K562 (cell line): Measurements from ENCODE around the gene LIMD2. TPM values are rescaled to one million over a fixed set of nuclear protein-coding genes. Genes with fewer than 3 reads are reported as not detected.

Experiments used
- ATAC-seq: fragments of 200-7000 bp; cut with Tn5 transposase; 3 replicates; pipeline ENCODE4 v1.9.1; 2020; ENCODE audit warnings: moderate library complexity
- BruUV-seq: library from RNA; stranded (reverse); fragments of 400-500 nt; replicated peaks from 2 replicates; lab custom pipeline; 2021; lab: Mats Ljungman, UMichigan
- CTCF ChIA-PET: fragments of 300-600 bp; formaldehyde crosslinking; extraction: SDS; loops from one replicate; lab custom pipeline; 2021; ENCODE audit warnings: low intra/inter-chr PET ratio; lab: Yijun Ruan, JAX
- POLR2A ChIA-PET: fragments of 300-600, 350-650 bp; sonication (Branson Sonifier 250); formaldehyde crosslinking; extraction: SDS; loops from one replicate; lab custom pipeline; 2021; ENCODE audit warnings: antibody characterized with exemption, inconsistent platforms; lab: Yijun Ruan, JAX
- DNase-seq, 4 experiments: peaks; one replicate each; pipeline versions ENCODE4 v3.0.0 to v3.0.0-alpha.2; 2011 to 2018; ENCODE audit warnings: low spot score in 3 of 4, mixed read lengths in 3 of 4; ENCODE audit errors: extremely low read depth in 1 of 4
- FAIRE-seq: peaks from 2 replicates; lab custom pipeline; 2011; peaks lifted over from hg19 to GRCh38; lab: Jason Lieb, UNC
- H2AFZ ChIP-seq: 2 replicates; pipeline ENCODE4 v1.6.0; 2011; ENCODE audit warnings: low read depth, low read length, control low read depth, inconsistent platforms
- H3K27ac ChIP-seq: fragments of 200-600 bp; 3 replicates; pipeline ENCODE4 v1.8.0; 2011; ENCODE audit warnings: low read depth, mild to moderate bottlenecking, control low read depth, inconsistent platforms, low read length, moderate library complexity, mixed read lengths; ENCODE audit errors: extremely low read depth
- H3K27me3 ChIP-seq, 2 experiments: fragments of 300-600 bp in 1 of 2; 2 replicates in 1 of 2; 3 replicates in 1 of 2; pipeline versions ENCODE4 v1.6.0 to v1.8.0; 2011; ENCODE audit warnings: inconsistent platforms in 2 of 2, low read length in 2 of 2, mild to moderate bottlenecking in 1 of 2, mixed read lengths in 1 of 2, moderate library complexity in 1 of 2; ENCODE audit not compliant: control insufficient read depth in 2 of 2, insufficient read depth in 2 of 2
- H3K36me3 ChIP-seq: fragments of 300-600 bp; 3 replicates; pipeline ENCODE4 v1.8.0; 2011; ENCODE audit warnings: mild to moderate bottlenecking, low read length, inconsistent platforms; ENCODE audit not compliant: control insufficient read depth, insufficient read depth
- H3K4me1 ChIP-seq, 2 experiments: fragments of 200-600 bp in 1 of 2; replicated peaks in 1 of 2; 2 replicates in 1 of 2; 3 replicates in 1 of 2; pipeline versions ENCODE4 v1.5.1 to v1.8.0; 2011; ENCODE audit warnings: inconsistent platforms in 2 of 2, low read length in 2 of 2, mild to moderate bottlenecking in 1 of 2, mixed read lengths in 1 of 2, moderate library complexity in 1 of 2; ENCODE audit not compliant: control insufficient read depth in 2 of 2, insufficient read depth in 2 of 2
- H3K4me2 ChIP-seq: 2 replicates; pipeline ENCODE4 v1.6.1; 2011; ENCODE audit warnings: low read length, control low read depth, inconsistent platforms, mixed read lengths; ENCODE audit not compliant: insufficient read depth
- H3K4me3 ChIP-seq: fragments of 200-600 bp; sonication (generic), shearing (Covaris generic); 2 replicates; pipeline ENCODE4 v1.5.1; 2016; ENCODE audit warnings: control low read depth, inconsistent platforms
- H3K79me2 ChIP-seq: fragments of 200-600 bp; 3 replicates; pipeline ENCODE4 v1.8.0; 2011; ENCODE audit warnings: low read length, inconsistent platforms; ENCODE audit not compliant: control insufficient read depth, insufficient read depth
- H3K9ac ChIP-seq, 2 experiments: 2 replicates each; pipeline versions ENCODE4 v1.6.0 to v1.6.1; 2011; ENCODE audit warnings: low read depth in 2 of 2, low read length in 2 of 2, control low read depth in 1 of 2, inconsistent platforms in 1 of 2, mild to moderate bottlenecking in 1 of 2, mixed read lengths in 1 of 2; ENCODE audit not compliant: insufficient read depth in 1 of 2
- H3K9me1 ChIP-seq: one replicate; pipeline ENCODE4 v1.6.0; 2011; ENCODE audit warnings: inconsistent platforms, mild to moderate bottlenecking, low read length, moderate library complexity; ENCODE audit not compliant: control insufficient read depth, insufficient read depth
- H3K9me3 ChIP-seq: replicated peaks from 2 replicates; pipeline ENCODE4 v1.5.1; 2011; ENCODE audit warnings: low read depth, low read length, inconsistent platforms; ENCODE audit not compliant: control insufficient read depth, insufficient read depth
- H4K20me1 ChIP-seq: replicated peaks from 2 replicates; pipeline ENCODE4 v1.6.1; 2011; ENCODE audit warnings: low read length, inconsistent platforms, mixed read lengths; ENCODE audit not compliant: control insufficient read depth, insufficient read depth
- CHD1 ChIP-seq: fragments of 200-600 bp; sonication (generic); IDR thresholded peaks from one replicate; pipeline ENCODE4 v1.6.1; 2012; ENCODE audit warnings: mild to moderate bottlenecking, moderate library complexity, low read length, inconsistent platforms
- HNRNPK ChIP-seq: fragments of 200-400 bp; formaldehyde crosslinking; IDR thresholded peaks from one replicate; pipeline ENCODE4 v1.6.1; 2018; ENCODE audit warnings: mild to moderate bottlenecking, low read depth, low read length; ENCODE audit not compliant: poor library complexity, severe bottlenecking
- KAT2B ChIP-seq: IDR thresholded peaks from one replicate; pipeline ENCODE4 v1.6.1; 2012; ENCODE audit warnings: low read depth, mild to moderate bottlenecking, control low read depth, inconsistent platforms, low read length, moderate library complexity
- L3MBTL2 ChIP-seq: fragments of 450-650 bp; IDR thresholded peaks from 2 replicates; pipeline ENCODE4 v1.6.1; 2016; ENCODE audit warnings: mild to moderate bottlenecking, moderate library complexity
- MED1 ChIP-seq: sonication (generic); formaldehyde crosslinking; IDR thresholded peaks from 2 replicates; pipeline ENCODE4 v1.8.1; 2023; ENCODE audit warnings: missing genetic modification reagents, borderline replicate concordance
- TRIM24 ChIP-seq, 2 experiments: fragments of 450-650 bp; IDR thresholded peaks; 2 replicates each; pipeline ENCODE4 v1.6.1; 2016
- ZBTB8A ChIP-seq: fragments of 450-650 bp; IDR thresholded peaks from 2 replicates; pipeline ENCODE4 v1.6.1; 2018; ENCODE audit warnings: mild to moderate bottlenecking, moderate library complexity; ENCODE audit not compliant: partially characterized antibody
- ZFPM2 ChIP-seq: fragments of 250-450 bp; sonication (Bioruptor Pico); IDR thresholded peaks from 2 replicates; pipeline ENCODE4 v1.5.1; 2022; ENCODE audit warnings: mild to moderate bottlenecking
- ZNF146 ChIP-seq: IDR thresholded peaks from one replicate; pipeline ENCODE4 v1.6.1; 2018; ENCODE audit warnings: missing compliant biosample characterization; ENCODE audit not compliant: unreplicated experiment
- WGBS: fragments of 100-300 bp; shearing (Covaris generic); methylation state at CpG from one replicate; pipeline ENCODE4 v1.1.6; 2016; ENCODE audit warnings: low coverage, mixed read lengths; ENCODE audit not compliant: insufficient coverage; ENCODE audit errors: missing lambda C conversion rate; 5-methylcytosine and 5-hydroxymethylcytosine counted together
- in situ Hi-C: fragments of 300-500 bp; cut with MboI; formaldehyde crosslinking; loops from 4 replicates; pipeline ENCODE4 v1.15.0; 2018; ENCODE audit warnings: inconsistent platforms, mixed read lengths
- intact Hi-C: fragments of 100-400 bp; cut with micrococcal nuclease; formaldehyde crosslinking; loops from 2 replicates; pipeline ENCODE4 v1.14.2; 2022
- polyA plus RNA-seq, 8 experiments: library from polyadenylated mRNA; depleted of rRNA in 4 of 8; stranded (reverse) in 5 of 8; unstranded in 3 of 8; fragments of >200 nt; fragmentation: Nextera tagmentation in 2 of 8; fragmentation: Illumina TruSeq in 1 of 8; extraction: Ambion mirVana in 2 of 8; extraction: Trizol in 1 of 8; gene quantifications; 2 replicates each; pipeline versions ENCODE4 v1.2.1 to v1.2.3, GENCODE V29; 2011 to 2014; ENCODE audit warnings: inconsistent platforms in 1 of 8, missing spikeins in 1 of 8
- total RNA-seq, 7 experiments: library from RNA; depleted of rRNA in 6 of 7; stranded (reverse); fragments of >200 nt in 6 of 7; fragmentation: Illumina TruSeq in 2 of 7; extraction: Trizol in 2 of 7; gene quantifications; 2 replicates each; pipeline versions ENCODE4 v1.2.1 to v1.2.3, GENCODE V29; 2011 to 2021; ENCODE audit warnings: low replicate concordance in 1 of 7
- TF ChIP-seq, protein P1 (sequence below): IDR thresholded peaks from 3 replicates; pipeline ENCODE4 v1.6.1; 2011; ENCODE audit warnings: borderline replicate concordance, mild to moderate bottlenecking; ENCODE audit not compliant: insufficient read length, insufficient read depth
- TF ChIP-seq, protein P2 (sequence below): fragments of 450-650 bp; formaldehyde crosslinking; IDR thresholded peaks from 2 replicates; pipeline ENCODE4 v1.4.0; 2020; ENCODE audit warnings: mild to moderate bottlenecking
- TF ChIP-seq, protein P3 (sequence below): fragments of 450-650 bp; IDR thresholded peaks from 2 replicates; pipeline ENCODE4 v1.6.1; 2018; ENCODE audit warnings: mild to moderate bottlenecking, low read depth; ENCODE audit not compliant: partially characterized antibody

Gene LIMD2
- total and polyA plus RNA-seq, 9 of the 15 experiments (the other 6 are each of a cell fraction or from before 2014, with no cell fraction given): 0.07 to 11.2 (median 2.8) TPM

DNA sequence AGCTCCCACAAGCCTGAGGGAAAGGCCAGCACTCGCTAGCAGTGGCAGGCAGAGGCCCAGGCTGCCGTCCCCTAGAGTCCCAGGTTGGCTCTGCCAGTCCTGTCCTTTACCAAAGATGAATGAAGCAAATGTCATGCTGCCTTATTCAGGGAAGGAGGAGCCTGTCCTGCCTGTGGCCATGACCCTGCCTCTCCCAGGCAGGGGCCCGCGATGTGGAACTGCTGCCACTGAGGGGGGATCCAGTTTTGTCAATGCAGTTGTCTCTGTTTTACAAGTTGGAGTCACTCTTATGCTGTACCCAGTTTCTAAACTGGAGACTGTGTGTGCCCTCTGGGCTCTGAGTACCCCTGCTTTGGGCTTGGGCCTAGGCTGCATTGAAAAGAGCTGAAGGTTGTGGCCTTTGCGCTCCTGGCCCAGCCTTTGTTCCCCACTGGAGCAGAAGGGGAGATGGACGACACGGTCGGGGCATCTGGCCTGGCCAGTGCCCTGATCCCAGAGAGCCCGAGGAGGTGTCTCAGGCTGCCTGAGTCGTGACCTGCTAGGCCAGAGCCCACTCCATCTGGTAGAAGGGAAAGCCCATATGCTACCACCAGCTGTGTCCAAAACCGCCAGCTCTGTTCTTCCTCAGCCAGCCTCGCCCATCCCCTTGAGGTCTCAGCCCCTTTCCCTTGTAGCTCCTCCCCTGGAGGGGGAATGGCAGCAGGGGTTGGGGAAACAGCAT is 5.5 kb downstream of the LIMD2 start:
- Histone ChIP-seq H4K20me1 (peaks cover 7% of the 10 kb centered on the region), H3K27me3 (no peaks in the 10 kb centered on the region), H3K9me3 (no peaks in the 10 kb centered on the region), H3K4me1 (peaks cover 0 to 26% of the 10 kb centered on the region in 2 experiments; a peak in 2 of 5 replicates), H2AFZ (no peak overlapping the region), H3K4me2 (no peak overlapping the region), H3K36me3 (peaks cover 26% of the 10 kb centered on the region; the same call in 2 of the 3 replicates), H3K4me3 (no peak overlapping the region), H3K27ac (no peak overlapping the region), H3K9me1 (peaks cover 3% of the 10 kb centered on the region), H3K9ac (no peak overlapping the region; a peak in 1 of 4 replicates), H3K79me2 (no peaks in the 10 kb centered on the region)
- 79% methylated on average over 10 of the region's 12 CpGs for WGBS
- intact Hi-C loops (loop anchor here (10.0 kb wide), 1 partner anchor 140 kb away; no protein-coding TSS in a partner anchor), in situ Hi-C loops (no loop called here)
- TF ChIP-seq, protein P1, sequence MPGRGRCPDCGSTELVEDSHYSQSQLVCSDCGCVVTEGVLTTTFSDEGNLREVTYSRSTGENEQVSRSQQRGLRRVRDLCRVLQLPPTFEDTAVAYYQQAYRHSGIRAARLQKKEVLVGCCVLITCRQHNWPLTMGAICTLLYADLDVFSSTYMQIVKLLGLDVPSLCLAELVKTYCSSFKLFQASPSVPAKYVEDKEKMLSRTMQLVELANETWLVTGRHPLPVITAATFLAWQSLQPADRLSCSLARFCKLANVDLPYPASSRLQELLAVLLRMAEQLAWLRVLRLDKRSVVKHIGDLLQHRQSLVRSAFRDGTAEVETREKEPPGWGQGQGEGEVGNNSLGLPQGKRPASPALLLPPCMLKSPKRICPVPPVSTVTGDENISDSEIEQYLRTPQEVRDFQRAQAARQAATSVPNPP: no peak
- TF ChIP-seq KAT2B (no peak), ZBTB8A (no peak), TRIM24 (IDR thresholded peaks at IDR 0.05) (no peak), ZNF146 (CRISPR knock-in tag) (no peak), HNRNPK (no peak), ZFPM2 (no peak), MED1 (no peak), CHD1 (no peak), L3MBTL2 (no peak)
- TF ChIP-seq, protein P2, sequence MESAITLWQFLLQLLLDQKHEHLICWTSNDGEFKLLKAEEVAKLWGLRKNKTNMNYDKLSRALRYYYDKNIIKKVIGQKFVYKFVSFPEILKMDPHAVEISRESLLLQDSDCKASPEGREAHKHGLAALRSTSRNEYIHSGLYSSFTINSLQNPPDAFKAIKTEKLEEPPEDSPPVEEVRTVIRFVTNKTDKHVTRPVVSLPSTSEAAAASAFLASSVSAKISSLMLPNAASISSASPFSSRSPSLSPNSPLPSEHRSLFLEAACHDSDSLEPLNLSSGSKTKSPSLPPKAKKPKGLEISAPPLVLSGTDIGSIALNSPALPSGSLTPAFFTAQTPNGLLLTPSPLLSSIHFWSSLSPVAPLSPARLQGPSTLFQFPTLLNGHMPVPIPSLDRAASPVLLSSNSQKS (CRISPR knock-in tag): no peak
- TF ChIP-seq, protein P3, sequence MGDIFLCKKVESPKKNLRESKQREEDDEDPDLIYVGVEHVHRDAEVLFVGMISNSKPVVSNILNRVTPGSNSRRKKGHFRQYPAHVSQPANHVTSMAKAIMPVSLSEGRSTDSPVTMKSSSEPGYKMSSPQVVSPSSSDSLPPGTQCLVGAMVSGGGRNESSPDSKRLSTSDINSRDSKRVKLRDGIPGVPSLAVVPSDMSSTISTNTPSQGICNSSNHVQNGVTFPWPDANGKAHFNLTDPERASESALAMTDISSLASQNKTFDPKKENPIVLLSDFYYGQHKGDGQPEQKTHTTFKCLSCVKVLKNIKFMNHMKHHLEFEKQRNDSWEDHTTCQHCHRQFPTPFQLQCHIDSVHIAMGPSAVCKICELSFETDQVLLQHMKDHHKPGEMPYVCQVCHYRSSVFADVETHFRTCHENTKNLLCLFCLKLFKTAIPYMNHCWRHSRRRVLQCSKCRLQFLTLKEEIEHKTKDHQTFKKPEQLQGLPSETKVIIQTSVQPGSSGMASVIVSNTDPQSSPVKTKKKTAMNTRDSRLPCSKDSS: no peak
- ChIA-PET CTCF (no interaction called here), POLR2A (interaction anchor here (0.5 to 1.4 kb wide), 4 partner anchors 11 to 74 kb away, joined by 3 to 4 read pairs (median 4); no protein-coding TSS in a partner anchor)
- ATAC-seq (no peak), FAIRE-seq (no peak), DNase-seq (no peak)
- no TSS peak for BruUV-seq
